Activated CD8-positive, alpha-beta T cell treated with anti-CD3 and anti-CD28 coated beads for 36 hours (primary cell): Measurements from ENCODE around the gene CTNNA1. TPM values are rescaled to one million over a fixed set of nuclear protein-coding genes. Genes with fewer than 3 reads are reported as not detected.

Experiments
- ATAC-seq: fragments of 200-7000 bp; cut with Tn5 transposase; one replicate; pipeline ENCODE4 v1.10.0; 2021; ENCODE audit warnings: mild to moderate bottlenecking, moderate library complexity
- CTCF ChIA-PET: fragments of 350-600 bp; sonication (Branson Sonifier 250); formaldehyde crosslinking; loops from one replicate; lab custom pipeline; 2021; ENCODE audit warnings: antibody characterized with exemption; lab: Charles Lee
- POLR2A ChIA-PET: fragments of 350-600 bp; sonication (Branson Sonifier 250); formaldehyde crosslinking; loops from one replicate; lab custom pipeline; 2021; ENCODE audit warnings: antibody characterized with exemption; lab: Charles Lee
- DNase-seq: peaks from one replicate; pipeline ENCODE4 v3.0.0-alpha.2; 2020
- H3K27ac Mint-ChIP-seq: one replicate; pipeline ENCODE4 v1.8.0; 2021; ENCODE audit warnings: mild to moderate bottlenecking, mixed read lengths
- H3K27me3 Mint-ChIP-seq: one replicate; pipeline ENCODE4 v1.8.0; 2021; ENCODE audit warnings: mixed read lengths
- H3K36me3 Mint-ChIP-seq: one replicate; pipeline ENCODE4 v1.8.0; 2021; ENCODE audit warnings: low read depth, mixed read lengths
- H3K4me1 Mint-ChIP-seq: one replicate; pipeline ENCODE4 v1.8.0; 2021; ENCODE audit warnings: low read depth, mixed read lengths
- H3K4me3 Mint-ChIP-seq: one replicate; pipeline ENCODE4 v1.8.0; 2021; ENCODE audit warnings: mild to moderate bottlenecking, moderate library complexity, mixed read lengths
- H3K9me3 Mint-ChIP-seq: one replicate; pipeline ENCODE4 v1.8.0; 2021; ENCODE audit warnings: mixed read lengths
- CTCF ChIP-seq: fragments of 200-600 bp; IDR thresholded peaks from one replicate; pipeline ENCODE4 v1.8.0; 2022; ENCODE audit warnings: antibody characterized with exemption, mild to moderate bottlenecking
- intact Hi-C: fragments of 100-400 bp; cut with micrococcal nuclease; formaldehyde crosslinking; loops from one replicate; pipeline ENCODE4 v1.10.0; 2022
- total RNA-seq, 2 experiments: library from RNA; stranded (reverse); gene quantifications; one replicate each; pipeline ENCODE4 v1.2.3, GENCODE V29; 2021

CTNNA1 gene
- total RNA-seq, 2 experiments from 2014 or later: 77.3 to 85.6 TPM

- DNase-seq (no peak), ATAC-seq (no peak)
- POLR2A ChIA-PET: no interaction called here
- H3K4me1 Mint-ChIP-seq: no peaks in the 10 kb centered on the region
- no peak overlapping the region for H3K27ac Mint-ChIP-seq
- no peaks in the 10 kb centered on the region for H3K9me3 Mint-ChIP-seq
- H3K4me3 Mint-ChIP-seq: no peak overlapping the region
- CTCF ChIA-PET: no interaction called here
- no peak for TF ChIP-seq CTCF
- intact Hi-C loops: no loop called here
- H3K36me3 Mint-ChIP-seq: no peaks in the 10 kb centered on the region
- no peaks in the 10 kb centered on the region for H3K27me3 Mint-ChIP-seq
Observed at GRCh38 chr5:138960145-138960692, 207.0 kb downstream of the CTNNA1 start.

GRCh38 chr5:138961221-138961620, 208.0 kb downstream of the CTNNA1 start:
- ChIA-PET POLR2A (no interaction called here), CTCF (no interaction called here)
- no peak for TF ChIP-seq CTCF
- no peaks in the 10 kb centered on the region for H3K36me3 Mint-ChIP-seq
- ATAC-seq (no peak), DNase-seq (no peak)
- H3K9me3 Mint-ChIP-seq: no peaks in the 10 kb centered on the region
- intact Hi-C loops: no loop called here
- H3K4me3 Mint-ChIP-seq: no peak overlapping the region
- no peak overlapping the region for H3K27ac Mint-ChIP-seq
- H3K27me3 Mint-ChIP-seq: no peaks in the 10 kb centered on the region
- H3K4me1 Mint-ChIP-seq: no peaks in the 10 kb centered on the region

- H3K36me3 Mint-ChIP-seq: no peaks in the 10 kb centered on the region
- intact Hi-C loops: no loop called here
- no peak overlapping the region for H3K27ac Mint-ChIP-seq
- TF ChIP-seq CTCF: no peak
- CTCF ChIA-PET: no interaction called here
- H3K27me3 Mint-ChIP-seq: no peaks in the 10 kb centered on the region
- DNase-seq: no peak
- H3K9me3 Mint-ChIP-seq: no peaks in the 10 kb centered on the region
- POLR2A ChIA-PET: no interaction called here
- H3K4me1 Mint-ChIP-seq: no peaks in the 10 kb centered on the region
- H3K4me3 Mint-ChIP-seq: no peak overlapping the region
- no peak for ATAC-seq
Observed at GRCh38 chr5:138961729-138962128, 208.5 kb downstream of the CTNNA1 start.

GRCh38 chr5:138962614-138963370, 209.6 kb downstream of the CTNNA1 start:
- CTCF ChIA-PET: no interaction called here
- POLR2A ChIA-PET: interaction anchor here (0.6 kb wide), 1 partner anchor 341 kb away, joined by 3 read pairs; no protein-coding TSS in a partner anchor
- intact Hi-C loops: no loop called here
- no peak overlapping the region for H3K27ac Mint-ChIP-seq
- no peak for DNase-seq
- H3K4me1 Mint-ChIP-seq: no peaks in the 10 kb centered on the region
- H3K9me3 Mint-ChIP-seq: no peaks in the 10 kb centered on the region
- ATAC-seq: no peak
- no peaks in the 10 kb centered on the region for H3K27me3 Mint-ChIP-seq
- no peak for TF ChIP-seq CTCF
- H3K4me3 Mint-ChIP-seq: no peak overlapping the region
- H3K36me3 Mint-ChIP-seq: no peaks in the 10 kb centered on the region

DNA sequence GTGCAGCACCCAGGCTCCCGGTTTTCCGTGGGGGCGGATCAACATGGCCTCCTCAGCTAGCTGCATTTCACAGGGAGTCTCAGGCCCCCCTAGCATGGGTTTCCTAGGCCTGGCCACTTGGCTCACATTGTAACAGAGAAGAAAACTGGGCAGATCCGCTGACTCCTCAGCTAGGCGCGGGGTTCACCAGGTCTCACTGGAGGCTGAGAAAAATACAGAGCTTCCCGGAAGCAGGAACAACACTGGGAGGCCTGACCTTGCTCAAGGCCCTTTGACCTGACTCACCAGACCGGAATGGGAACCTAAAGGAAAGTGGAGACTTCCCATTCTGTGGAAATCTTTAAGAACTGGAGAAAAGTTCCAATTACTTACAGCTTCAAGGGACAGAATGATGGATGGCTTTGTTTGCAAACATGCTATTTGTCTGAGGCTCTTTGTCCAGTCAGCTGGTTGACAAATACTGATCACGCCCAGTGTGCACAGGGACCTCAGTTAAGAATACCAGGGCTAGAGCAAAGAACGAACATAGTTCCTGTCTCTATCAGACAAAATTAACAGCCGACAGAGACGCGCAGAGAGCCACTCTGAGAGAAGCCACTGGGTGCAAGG, 210.6 kb downstream of the CTNNA1 start:
- intact Hi-C loops: no loop called here

More for the DNA sequence above, 210.6 kb downstream of the CTNNA1 start:
- H3K27ac Mint-ChIP-seq: no peak overlapping the region
- ChIA-PET CTCF (no interaction called here), POLR2A (no interaction called here)
- no peak for TF ChIP-seq CTCF
- no peaks in the 10 kb centered on the region for H3K4me1 Mint-ChIP-seq
- no peaks in the 10 kb centered on the region for H3K36me3 Mint-ChIP-seq
- no peaks in the 10 kb centered on the region for H3K27me3 Mint-ChIP-seq
- H3K4me3 Mint-ChIP-seq: no peak overlapping the region
- H3K9me3 Mint-ChIP-seq: no peaks in the 10 kb centered on the region
- ATAC-seq: no peak
- DNase-seq: no peak
